HG03342 (cell line): ENCODE measurements around the gene AKAP6.

Source experiments
- ATAC-seq: cut with Tn5 transposase; IDR thresholded peaks from one replicate; pipeline ENCODE4 v1.9.1; 2021; ENCODE audit warnings: mild to moderate bottlenecking, moderate library complexity; ENCODE audit not compliant: unreplicated experiment

The AKAP6 gene

DNA sequence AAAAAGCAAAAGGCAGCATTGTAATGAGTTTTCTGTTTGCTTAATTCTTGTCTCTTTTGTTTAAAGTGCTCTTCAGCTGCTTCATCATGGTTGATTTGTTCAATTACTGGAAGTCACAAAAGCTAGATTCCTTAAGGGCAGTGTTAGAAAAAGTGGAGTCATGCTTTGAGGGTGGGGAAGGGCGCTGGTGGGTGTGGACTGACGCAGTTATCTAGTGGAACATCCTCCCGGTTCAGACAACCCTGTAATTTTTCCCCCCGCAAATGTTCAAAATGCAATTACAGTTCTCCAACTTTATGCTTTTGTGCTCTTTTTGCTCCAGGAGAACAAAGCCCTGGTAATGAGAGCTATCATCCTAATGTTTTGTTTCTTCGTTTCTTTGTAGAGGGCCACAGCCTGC lies 2.1 kb downstream of the AKAP6 start:
- ATAC-seq: no peak

DNA sequence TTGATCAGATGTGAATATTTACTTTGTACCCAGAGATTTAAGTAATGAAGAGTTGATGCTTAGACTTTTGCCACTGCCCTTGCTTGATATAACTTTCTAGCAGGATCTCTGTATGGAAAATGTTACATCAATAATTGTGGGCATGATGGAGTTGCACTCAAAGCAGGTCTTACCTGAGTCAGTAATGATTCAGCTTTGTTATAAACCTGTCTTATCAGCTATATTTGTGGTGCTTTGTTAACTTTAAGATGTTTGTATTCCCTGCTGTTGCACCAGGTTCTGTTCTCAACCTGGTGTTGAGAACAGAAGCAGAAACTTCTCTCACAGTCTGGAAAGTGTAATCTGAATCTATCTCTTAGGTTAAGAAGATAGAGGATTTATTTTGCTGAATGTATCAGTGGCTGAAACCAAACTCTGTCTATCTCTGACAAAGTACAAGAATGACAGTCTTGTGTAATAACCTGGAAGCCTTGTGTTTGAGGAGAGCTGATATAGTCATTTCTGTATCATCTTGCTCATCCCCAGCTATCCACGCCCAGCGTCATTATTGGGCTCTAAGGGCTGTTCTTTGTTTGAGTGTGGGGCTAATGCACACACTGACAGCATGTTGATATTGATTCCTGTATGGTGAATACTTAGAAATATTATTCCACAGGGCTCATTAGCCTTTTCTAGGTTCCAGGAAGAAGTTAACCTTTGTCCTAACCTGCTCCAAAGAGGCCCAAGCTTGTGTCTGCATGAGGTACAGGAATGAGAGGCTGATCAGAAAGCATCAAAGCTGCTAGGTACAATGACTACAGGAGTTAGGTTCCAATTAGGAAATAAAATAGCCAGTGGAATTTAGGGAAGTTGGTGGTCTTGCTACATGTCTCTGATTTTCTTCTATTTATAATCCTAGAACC lies 3.6 kb downstream of the AKAP6 start:
- ATAC-seq: no peak

DNA sequence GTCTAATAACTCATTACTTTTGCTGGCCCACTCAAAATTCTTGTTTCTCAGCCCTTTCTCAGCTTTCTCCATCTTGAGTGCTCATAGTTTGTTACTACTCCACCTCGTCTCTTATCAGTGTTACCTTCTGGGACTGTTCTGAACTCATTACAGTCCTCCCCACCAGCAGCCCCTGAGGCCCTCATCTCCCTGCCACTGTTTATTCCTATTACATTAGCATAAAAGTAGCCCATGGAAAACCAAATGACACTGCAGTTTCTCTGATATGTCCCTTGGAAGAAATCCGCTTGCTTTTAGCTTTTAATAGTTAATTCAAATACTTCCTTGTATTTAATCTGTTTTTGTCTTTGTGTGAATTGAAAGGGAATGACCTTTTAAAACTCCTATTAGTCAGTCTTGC lies 7.6 kb downstream of the AKAP6 start:
- ATAC-seq: no peak

DNA sequence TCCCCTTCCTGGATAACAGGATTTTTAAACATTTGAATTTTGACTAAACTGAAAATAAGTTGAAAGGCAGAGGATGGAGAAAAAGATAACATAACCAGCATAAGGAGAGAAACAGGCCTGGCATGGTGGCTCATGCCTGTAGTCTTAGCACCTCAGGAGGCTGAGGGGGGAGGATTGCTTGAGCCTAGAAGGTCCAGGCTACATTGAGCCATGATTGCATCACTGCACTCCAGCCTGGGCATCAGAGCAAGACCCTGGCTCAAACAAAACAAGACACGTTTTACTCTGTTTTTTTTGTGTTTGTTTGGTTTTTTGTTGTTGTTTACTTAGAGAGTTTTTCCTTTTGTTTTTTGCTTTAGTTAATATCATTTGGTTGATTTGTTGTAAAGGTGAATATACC lies 8.7 kb downstream of the AKAP6 start:
- ATAC-seq: no peak

DNA sequence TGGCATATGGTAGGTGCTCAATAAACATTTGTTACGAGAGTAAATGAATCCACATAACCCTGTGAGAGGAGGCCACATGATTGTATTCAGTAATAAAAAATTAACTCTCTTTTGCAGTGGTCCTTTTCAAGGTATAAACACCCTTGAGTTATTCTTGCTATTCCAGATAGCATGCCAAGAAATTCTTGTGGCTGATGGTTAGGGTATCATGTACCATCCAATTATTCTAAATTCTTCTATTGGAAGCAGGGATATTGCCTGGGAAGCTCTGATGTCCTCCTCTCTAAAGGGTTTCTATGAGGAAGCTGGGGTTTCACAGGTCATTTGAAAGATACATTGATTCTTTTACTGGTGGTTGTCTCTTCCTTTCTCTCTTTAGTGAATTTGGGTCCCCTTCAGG lies 10.1 kb downstream of the AKAP6 start:
- no peak for ATAC-seq

DNA sequence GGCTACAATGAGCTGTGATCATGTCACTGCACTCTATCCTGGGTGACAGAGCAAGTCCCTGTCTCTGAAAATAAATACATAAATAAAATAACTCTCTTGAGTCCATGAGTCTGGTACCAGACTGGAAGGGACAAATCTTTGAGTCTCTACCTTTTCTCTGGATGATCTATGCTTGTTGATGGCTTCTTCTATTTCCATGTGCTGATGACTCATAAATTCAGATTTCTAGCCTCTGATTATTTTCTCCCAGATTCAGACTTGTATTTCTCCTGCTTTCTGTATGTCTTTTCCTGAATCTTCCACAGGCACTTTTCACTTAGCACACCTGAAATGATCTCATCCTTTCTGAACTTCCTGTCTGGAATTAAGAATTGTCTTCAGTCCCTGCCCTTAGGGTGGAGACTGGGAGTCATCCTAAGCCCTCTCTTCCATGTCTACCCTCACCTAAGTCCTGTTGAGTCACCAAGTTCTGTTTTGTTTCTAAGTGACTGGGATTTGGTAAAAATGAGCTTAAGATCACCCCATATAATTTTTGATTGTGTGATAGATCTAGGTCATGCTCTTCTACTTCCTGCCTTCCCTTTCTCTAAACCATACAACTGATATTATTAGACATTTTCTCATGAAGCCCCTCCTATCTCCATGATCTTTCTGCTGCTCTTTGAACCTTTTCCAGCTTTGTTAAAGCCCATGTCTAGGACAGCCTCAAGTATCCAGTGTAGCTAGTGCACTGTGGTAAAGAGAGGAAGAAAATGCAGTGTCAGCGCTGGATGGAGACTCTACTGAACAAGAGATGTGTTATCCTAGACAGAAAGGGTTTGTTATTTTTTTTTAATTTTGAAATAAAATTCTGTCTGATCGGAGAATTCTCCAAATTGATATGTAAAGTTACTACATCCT lies 13.1 kb downstream of the AKAP6 start:
- no peak for ATAC-seq

DNA sequence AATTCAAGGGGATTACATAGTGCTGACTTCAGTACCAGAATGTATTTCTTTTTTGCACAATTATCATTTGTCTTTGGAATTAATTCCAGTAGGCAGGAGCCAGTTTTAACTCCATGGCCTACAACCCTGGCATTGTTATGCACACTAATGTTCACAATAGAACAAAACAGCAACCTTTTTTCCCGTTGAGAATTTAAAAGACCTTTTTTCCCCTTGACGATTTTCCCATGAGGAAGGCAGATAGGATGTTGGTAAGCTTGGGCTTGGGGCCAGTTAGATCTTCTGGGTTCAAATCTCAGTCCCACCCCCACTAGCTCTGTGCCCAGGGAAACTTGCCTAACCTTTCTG lies 13.7 kb downstream of the AKAP6 start:
- ATAC-seq: no peak

DNA sequence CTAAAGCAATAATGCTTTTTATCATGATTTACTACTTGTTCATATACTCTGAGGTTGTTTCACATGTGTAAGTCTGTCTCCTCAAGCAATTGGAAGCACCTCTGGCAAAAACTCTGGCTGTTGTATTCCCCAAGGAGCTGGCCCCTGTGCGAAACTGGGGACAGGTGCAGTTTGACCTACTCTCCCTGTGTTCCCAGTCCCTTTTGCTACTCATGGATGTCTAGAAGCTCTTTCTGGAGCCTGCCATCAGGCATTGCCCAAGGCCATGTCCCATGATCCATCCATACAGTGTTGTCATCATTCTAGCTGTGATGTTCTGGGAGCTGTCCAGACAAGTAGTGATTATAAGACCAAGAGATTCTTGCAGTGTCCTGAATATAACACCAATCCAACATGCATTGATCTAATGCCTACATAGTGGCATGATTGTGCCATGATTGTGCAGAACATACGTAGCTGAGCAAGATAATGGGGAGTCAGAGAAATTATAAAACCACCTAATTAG lies 14.9 kb downstream of the AKAP6 start:
- no peak for ATAC-seq

DNA sequence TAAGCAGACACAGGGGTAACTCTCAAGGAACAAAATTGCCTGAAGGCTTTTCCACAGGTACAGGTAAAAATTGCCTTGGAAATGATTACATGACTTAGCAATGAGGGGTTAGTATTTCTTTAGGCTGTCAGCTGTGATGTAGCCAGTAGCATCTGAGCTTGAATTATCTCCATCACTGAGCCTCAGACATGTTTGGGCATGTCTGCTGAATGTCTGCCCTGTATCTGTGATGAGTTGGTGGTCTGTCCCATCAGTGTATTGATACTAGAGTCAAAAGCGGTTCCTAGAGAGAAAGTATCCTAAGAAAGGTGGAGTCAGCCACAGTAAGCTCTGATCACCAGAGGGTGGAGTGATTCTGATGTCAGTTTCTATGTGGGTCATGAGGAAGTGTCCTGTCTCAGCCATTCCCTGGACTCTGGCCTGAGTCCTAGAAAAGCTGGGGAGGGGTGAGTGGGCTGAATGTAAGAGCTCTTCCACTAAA lies 16.3 kb downstream of the AKAP6 start:
- no peak for ATAC-seq

DNA sequence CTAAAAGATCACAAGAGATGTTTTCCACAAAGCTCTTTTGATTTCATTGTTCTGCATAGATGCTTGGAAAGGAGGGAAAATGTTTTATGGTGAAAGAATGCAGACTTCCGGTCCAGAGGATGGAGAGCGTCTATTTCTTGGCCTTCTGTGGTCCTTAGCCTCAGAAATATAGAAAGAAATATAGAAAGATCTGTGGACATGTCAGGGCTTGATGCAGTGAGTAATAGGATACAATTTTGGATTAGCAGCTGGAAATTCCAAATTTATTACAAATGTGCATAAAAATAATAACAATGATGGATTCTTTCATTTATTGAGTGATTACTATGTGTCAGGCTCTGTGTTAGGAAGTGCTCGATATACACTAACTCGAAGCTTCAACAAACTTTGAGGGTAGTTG lies 20.2 kb downstream of the AKAP6 start:
- no peak for ATAC-seq

DNA sequence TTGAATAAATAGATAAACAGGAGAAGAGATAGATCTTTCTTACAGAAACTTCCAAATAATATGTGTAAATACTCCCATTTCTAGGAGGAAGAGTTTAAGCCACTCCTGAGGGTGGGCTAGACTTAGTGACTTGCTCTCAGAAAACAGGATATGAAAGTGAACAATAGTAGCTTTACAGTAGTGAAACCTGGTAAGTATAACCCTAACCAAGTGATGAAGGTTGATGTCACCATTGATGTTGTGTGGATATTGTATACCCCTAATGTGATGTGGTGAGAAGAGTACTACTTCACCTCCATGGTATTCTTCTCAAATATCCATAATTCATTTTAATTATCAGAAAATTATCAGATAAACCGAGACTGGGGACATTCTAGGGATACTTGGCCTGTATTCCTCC lies 20.9 kb downstream of the AKAP6 start:
- ATAC-seq: peak; percentile 100

DNA sequence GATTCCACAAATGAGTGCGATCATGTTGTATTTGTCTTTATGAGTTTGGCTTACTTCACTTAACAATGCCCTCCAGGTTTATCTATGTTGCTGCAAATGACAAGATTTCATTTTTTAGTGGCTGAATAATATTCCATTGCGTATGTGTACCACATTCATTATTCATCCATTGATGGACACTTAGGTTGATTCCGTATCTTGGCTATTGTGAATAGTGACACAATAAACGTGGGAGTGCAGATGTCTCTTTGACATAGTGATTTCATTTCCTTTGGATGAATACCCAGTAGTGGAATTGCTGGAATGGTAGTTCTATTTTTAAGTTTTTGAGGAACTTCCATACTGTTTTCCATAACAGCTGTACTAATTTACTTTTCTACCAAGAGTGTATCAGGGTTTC lies 23.5 kb downstream of the AKAP6 start:
- ATAC-seq: no peak

DNA sequence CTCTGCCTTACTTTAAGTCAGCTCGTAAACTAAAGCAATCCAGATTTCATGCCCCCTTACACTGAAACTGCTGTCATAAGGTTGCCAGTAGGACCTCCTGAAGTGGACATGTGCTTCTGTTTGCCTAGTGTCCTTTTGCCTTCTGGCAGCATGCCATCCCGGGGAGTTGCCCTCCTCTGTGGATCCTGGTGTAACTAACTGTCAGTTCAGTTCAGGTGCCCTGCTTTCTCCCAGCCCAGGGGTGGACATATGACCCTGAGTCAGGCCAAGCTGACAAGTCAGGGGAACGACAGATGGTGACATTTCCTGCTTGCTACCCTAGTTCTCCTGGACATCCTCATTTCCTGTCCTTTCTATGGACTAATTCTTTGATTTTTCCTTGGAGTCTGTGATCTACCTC lies 25.6 kb downstream of the AKAP6 start:
- ATAC-seq: no peak

DNA sequence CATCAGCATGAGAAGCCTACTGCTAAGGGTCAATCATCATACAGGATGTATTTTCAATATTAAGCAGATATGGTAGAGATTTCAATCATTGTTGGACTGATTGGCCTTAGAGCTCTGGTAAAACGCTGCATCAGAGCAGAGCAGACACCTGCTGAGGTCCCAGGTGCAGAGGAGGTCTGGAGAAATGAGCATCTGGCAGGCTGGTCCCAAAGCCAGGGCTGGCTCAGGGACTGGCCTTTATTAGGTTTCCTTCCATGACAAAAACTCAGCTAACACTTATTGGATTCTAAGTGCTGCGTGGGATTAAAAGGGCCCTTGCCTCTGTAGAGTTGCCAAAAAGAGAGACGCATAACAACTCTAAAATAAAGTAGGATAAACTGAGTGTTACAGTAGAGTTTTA lies 29.7 kb downstream of the AKAP6 start:
- ATAC-seq: no peak

DNA sequence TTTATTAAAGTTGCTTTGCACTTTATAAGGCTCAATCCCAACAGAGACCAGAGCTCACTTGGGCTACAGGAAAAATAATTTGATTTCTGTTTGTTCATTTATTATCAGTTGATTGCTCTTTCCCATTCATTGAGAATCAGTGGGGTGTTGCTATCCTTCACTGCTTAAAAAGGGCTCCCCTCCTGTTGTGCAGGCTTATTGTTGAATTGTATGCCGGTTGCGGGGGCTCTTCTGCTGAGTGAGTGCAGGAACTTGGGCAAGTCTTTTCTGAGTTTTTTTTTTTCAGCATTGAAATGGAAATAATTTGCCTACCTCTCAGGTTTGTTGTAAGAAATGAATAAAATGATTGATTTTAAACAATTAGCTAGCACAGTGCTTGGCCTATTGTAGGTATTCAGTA lies 32.6 kb downstream of the AKAP6 start:
- ATAC-seq: no peak

DNA sequence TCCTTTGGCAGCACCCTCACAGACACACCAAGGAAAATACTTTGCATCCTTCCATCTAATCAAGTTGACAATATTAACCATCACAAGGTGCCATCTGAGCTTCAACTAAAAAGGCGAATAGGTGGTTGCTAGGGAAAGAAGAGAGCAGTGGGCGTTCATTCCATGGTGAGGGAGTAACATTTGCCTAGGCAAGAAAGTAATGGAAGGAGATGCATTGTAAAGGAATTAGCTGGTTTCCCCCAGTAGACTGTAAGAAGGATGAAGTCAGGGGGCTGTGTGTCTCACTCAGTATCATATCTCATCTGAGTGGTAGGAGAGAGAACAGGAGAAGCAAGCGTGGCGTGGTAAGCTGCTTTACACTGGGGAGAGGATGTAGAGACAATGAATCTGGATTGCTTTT lies 34.7 kb downstream of the AKAP6 start:
- no peak for ATAC-seq

DNA sequence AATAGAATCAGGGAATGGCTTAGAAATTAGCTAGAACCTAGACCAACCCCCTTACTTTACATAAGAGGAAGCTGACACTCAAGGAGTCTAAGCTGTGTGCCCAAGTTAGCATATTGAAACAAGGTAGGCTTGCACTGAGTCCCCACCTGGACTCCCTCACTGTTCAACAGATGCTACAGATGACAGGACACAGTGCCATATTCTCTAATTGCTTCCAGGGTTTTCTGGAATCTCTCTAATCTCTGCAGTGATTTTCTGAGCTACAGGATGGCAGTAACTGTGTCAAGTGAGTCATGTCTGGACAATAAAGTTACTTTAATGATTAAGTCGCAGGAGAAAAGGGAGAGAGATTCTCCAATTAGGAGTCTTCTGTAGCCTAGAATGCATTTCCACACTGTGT lies 35.8 kb downstream of the AKAP6 start:
- no peak for ATAC-seq

DNA sequence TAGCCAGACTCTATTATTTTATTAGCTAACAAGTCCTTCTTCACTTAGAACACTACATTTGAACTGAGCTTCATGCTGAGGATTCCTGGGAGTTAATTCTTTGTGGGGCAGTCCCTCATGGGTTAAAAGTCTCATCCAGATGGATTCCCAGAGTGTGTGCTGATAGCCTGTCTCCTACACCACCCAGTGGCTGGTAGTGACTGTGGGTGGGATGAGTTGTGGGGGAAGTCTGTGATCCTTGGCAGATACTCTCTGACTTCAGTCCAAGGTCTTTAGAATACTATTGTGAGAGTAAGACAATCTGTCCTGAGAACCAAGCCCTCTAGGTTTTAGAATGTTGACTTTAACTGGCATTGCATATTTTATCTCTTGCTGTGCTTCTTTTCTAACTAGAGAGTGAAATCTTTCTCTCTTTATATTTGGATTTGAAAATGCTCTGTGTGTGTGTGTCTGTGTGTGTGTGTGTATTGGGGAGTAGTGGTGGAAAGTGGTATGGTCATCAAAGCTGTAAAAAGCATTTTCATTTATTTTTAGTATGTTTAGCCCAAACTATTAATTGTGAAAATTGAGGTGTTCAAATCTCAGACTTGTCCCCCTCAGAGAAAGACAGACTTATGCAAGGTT lies 37.3 kb downstream of the AKAP6 start:
- ATAC-seq: no peak

DNA sequence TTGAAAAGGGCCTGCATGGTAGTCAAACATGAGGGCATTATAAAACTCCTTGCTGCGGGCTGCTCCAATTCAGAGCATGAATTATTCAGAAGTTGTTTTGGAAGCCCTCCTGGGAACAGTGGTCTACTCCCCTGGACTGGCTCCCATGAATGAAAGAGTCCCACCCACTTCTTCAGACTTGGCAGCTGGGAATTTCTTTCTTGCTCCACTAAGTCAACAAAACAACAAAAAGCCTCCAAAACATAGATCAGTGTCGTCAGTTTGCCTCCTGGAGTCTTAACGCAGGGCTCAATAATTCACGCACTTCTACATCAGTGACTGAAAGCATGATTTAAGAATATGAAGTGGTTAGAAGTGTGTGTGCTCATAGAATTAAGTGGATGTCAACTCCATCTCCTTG lies 37.9 kb downstream of the AKAP6 start:
- ATAC-seq: no peak

DNA sequence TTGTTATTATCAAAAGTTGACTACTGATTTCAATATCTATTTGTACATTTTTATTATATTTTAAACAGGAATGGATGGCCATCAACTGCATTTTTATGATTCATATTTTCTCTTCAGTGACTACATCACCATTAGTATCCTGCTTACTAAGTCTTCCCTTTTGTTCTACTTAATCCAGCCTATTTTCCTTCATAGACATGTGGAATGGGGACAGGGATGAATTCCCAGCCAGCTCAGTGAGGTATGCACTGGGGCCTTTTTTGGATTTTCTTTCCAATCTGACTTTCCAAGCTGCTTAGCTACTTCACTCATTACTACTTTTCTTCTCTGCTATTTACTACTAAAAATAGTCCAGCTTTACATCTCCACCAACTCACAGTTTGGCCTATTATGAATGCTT lies 38.4 kb downstream of the AKAP6 start:
- no peak for ATAC-seq

DNA sequence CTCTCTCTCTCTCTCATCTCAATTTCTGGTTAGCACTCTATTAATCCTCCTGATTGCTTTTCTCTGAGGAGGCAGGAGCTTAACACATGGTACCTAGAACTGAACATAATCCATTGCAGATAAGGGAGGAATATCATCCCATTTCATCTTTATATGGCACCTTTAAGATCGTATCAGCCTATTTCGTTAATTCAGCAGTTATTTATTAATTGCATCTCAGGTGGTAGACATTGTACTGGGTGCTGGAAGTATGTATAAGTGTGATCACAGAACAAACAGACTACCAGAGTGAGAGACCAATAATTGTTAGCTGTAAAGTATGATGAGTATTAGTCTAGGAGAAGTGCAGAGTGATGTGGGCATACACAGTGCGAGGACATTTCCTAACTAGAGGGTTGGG lies 39.0 kb downstream of the AKAP6 start:
- no peak for ATAC-seq
